HepG2 (cell line): ENCODE measurements around the gene CFAP70. TPM values are rescaled to one million over a fixed set of nuclear protein-coding genes. Genes with fewer than 3 reads are reported as not detected.

Experiments used
- ELF4 ChIP-seq: sonication (generic); formaldehyde crosslinking; IDR thresholded peaks from 2 replicates; pipeline ENCODE4 v1.5.0; 2020; ENCODE audit warnings: missing genetic modification reagents, mild to moderate bottlenecking, moderate library complexity, borderline replicate concordance
- ERF ChIP-seq: IDR thresholded peaks from 2 replicates; pipeline ENCODE4 v1.6.1; 2018; ENCODE audit warnings: missing biosample characterization, missing genetic modification reagents
- FOXP1 ChIP-seq, 2 experiments: fragments of 450-650 bp in 1 of 2; IDR thresholded peaks; 2 replicates each; pipeline ENCODE4 v1.6.1; 2017 to 2018; ENCODE audit warnings: antibody characterized with exemption in 1 of 2
- HMG20A ChIP-seq: IDR thresholded peaks from 2 replicates; pipeline ENCODE4 v1.6.1; 2016; ENCODE audit warnings: borderline replicate concordance
- HOXA3 ChIP-seq: sonication (generic); formaldehyde crosslinking; IDR thresholded peaks from 2 replicates; pipeline ENCODE4 v1.5.0; 2020; ENCODE audit warnings: missing genetic modification reagents
- KDM5A ChIP-seq: fragments of 200-600 bp; sonication (generic); IDR thresholded peaks from 2 replicates; pipeline ENCODE4 v1.7.0; 2018; ENCODE audit warnings: antibody characterized with exemption, mild to moderate bottlenecking, low read length, borderline replicate concordance
- NFE2L2 ChIP-seq: fragments of 150-350 bp; IDR thresholded peaks from 2 replicates; pipeline ENCODE4 v1.6.1; 2014; ENCODE audit warnings: low read length
- RAD21 ChIP-seq: fragments of 450-650 bp; formaldehyde crosslinking; IDR thresholded peaks from 2 replicates; pipeline ENCODE4 v1.5.0; 2020; ENCODE audit warnings: mild to moderate bottlenecking
- RORA ChIP-seq: sonication (generic); formaldehyde crosslinking; IDR thresholded peaks from 2 replicates; pipeline ENCODE4 v1.5.0; 2020; ENCODE audit warnings: mild to moderate bottlenecking, missing genetic modification reagents, moderate library complexity
- ZNF225 ChIP-seq: sonication (generic); formaldehyde crosslinking; IDR thresholded peaks from 2 replicates; pipeline ENCODE4 v1.4.0; 2020; ENCODE audit warnings: mild to moderate bottlenecking, missing genetic modification reagents
- ZNF430 ChIP-seq: sonication (generic); formaldehyde crosslinking; IDR thresholded peaks from 2 replicates; pipeline ENCODE4 v1.9.0; 2021; ENCODE audit warnings: mild to moderate bottlenecking, missing genetic modification reagents
- ZNF607 ChIP-seq: sonication (generic); formaldehyde crosslinking; IDR thresholded peaks from 2 replicates; pipeline ENCODE4 v1.5.1; 2020; ENCODE audit warnings: missing genetic modification reagents, mild to moderate bottlenecking, borderline replicate concordance
- ZNF616 ChIP-seq: sonication (generic); formaldehyde crosslinking; IDR thresholded peaks from 2 replicates; pipeline ENCODE4 v1.5.0; 2020; ENCODE audit warnings: low read depth, mild to moderate bottlenecking, missing genetic modification reagents
- ZNF652 ChIP-seq: IDR thresholded peaks from 2 replicates; pipeline ENCODE4 v1.6.1; 2016; ENCODE audit warnings: low read depth, borderline replicate concordance
- ZNF709 ChIP-seq: sonication (generic); formaldehyde crosslinking; IDR thresholded peaks from 2 replicates; pipeline ENCODE4 v1.5.0; 2020; ENCODE audit warnings: mild to moderate bottlenecking, missing genetic modification reagents
- ZNF75D ChIP-seq: sonication (generic); formaldehyde crosslinking; IDR thresholded peaks from 2 replicates; pipeline ENCODE4 v1.8.1; 2023; ENCODE audit warnings: missing genetic modification reagents, mild to moderate bottlenecking, borderline replicate concordance
- ZNF782 ChIP-seq: sonication (generic); formaldehyde crosslinking; IDR thresholded peaks from 2 replicates; pipeline ENCODE4 v1.4.0; 2020; ENCODE audit warnings: missing genetic modification reagents, mild to moderate bottlenecking, borderline replicate concordance
- polyA plus RNA-seq, 8 experiments: library from polyadenylated mRNA; depleted of rRNA in 3 of 8; stranded (reverse) in 7 of 8; unstranded in 1 of 8; fragments of >200 nt; fragmentation: Illumina TruSeq in 4 of 8; extraction: Trizol in 4 of 8; gene quantifications; 2 replicates each; pipeline versions ENCODE4 v1.2.1 to v1.2.3, GENCODE V29; 2011 to 2016; ENCODE audit warnings: low read depth in 4 of 8, missing spikeins in 1 of 8, mixed read lengths in 1 of 8; ENCODE audit not compliant: insufficient read depth in 1 of 8
- total RNA-seq, 5 experiments: library from RNA; depleted of rRNA; stranded (reverse); fragments of >200 nt; fragmentation: Illumina TruSeq; extraction: Trizol; gene quantifications; 2 replicates each; pipeline ENCODE4 v1.2.3, GENCODE V29; 2016; ENCODE audit warnings: low read depth in 1 of 5
- TF ChIP-seq, protein P1 (sequence below), 2 experiments: sonication (generic) in 1 of 2; formaldehyde crosslinking in 1 of 2; IDR thresholded peaks; 2 replicates each; pipeline versions ENCODE4 v1.4.0 to v1.6.1; 2018 to 2020; ENCODE audit warnings: missing genetic modification reagents in 2 of 2, borderline replicate concordance in 1 of 2, low read depth in 1 of 2, mild to moderate bottlenecking in 1 of 2, missing biosample characterization in 1 of 2
- TF ChIP-seq, protein P2 (sequence below): IDR thresholded peaks from 2 replicates; pipeline ENCODE4 v1.6.1; 2016
- TF ChIP-seq, protein P3 (sequence below): IDR thresholded peaks from 2 replicates; pipeline ENCODE4 v1.4.0; 2020; ENCODE audit warnings: mild to moderate bottlenecking, missing genetic modification reagents

CFAP70 gene
- total and polyA plus RNA-seq, 2 of the 13 experiments (the other 11 are each of a cell fraction or from before 2014, with no cell fraction given): 0.27 to 0.38 TPM

DNA sequence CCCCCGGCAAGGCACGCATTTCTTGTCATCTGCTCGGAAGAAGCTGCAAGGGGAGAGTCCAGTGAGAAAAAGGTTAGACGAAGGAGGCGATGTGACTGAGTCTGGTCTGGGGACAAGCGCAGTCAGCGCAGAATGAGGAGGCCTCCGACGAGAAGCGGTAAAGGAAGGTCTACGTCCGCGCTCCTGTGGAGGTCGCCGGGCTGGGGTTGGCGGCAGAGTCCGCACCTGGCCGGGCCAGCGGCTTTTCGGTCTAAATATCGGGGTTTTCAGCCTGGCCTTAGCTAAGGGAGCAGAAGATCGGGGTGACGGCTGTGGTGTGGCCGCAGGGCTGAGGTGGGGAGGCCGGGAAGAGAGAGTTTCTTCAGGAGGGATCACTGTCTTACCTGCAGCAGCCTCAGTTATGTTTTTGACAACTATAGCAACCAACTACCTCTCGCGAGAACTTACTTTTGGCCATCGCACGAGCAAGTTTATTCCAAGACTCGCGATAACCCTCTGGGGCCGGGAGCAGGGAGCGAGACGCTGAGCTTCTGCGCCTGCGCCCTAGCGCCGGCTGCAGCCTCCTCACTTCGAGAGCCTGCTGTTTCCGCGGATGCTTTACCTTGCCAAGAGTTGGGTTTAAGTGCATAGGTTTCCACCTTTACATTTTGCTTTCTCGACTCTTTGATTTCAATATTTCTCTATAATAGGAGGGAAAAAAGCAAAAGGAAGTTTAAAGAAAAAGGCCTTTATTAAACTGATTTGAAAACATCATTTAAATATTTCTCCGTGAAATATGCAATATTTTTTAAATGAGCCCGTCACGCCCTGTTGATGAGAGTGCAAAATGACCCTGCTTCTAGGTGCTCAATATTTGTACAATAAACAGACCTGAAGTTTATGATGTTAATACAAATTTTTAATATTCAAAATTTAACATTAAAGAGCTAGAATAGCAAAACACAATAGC lies at the start of gene CFAP70 (continued):
- no peak; the same call in 1 of the 2 replicates for TF ChIP-seq ERF
- no peak for TF ChIP-seq RORA (CRISPR knock-in tag)
- TF ChIP-seq ZNF430 (CRISPR knock-in tag): no peak
- TF ChIP-seq, protein P1, sequence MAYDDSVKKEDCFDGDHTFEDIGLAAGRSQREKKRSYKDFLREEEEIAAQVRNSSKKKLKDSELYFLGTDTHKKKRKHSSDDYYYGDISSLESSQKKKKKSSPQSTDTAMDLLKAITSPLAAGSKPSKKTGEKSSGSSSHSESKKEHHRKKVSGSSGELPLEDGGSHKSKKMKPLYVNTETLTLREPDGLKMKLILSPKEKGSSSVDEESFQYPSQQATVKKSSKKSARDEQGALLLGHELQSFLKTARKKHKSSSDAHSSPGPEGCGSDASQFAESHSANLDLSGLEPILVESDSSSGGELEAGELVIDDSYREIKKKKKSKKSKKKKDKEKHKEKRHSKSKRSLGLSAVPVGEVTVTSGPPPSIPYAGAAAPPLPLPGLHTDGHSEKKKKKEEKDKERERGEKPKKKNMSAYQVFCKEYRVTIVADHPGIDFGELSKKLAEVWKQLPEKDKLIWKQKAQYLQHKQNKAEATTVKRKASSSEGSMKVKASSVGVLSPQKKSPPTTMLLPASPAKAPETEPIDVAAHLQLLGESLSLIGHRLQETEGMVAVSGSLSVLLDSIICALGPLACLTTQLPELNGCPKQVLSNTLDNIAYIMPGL (CRISPR knock-in tag; IDR thresholded peaks at IDR 0.05; ENCODE audit: borderline replicate concordance in 1 of 2, low read depth in 1 of 2): peak in 1 of 2 experiments; percentile 57; a peak in 1 of 4 replicates
- TF ChIP-seq ZNF709 (CRISPR knock-in tag): 0 out of 2 replicates have a peak, but pooled peaks have one; percentile 34
- TF ChIP-seq ZNF652: no peak
- TF ChIP-seq KDM5A: peak; percentile 83; the same call in 1 of the 2 replicates
- TF ChIP-seq, protein P2, sequence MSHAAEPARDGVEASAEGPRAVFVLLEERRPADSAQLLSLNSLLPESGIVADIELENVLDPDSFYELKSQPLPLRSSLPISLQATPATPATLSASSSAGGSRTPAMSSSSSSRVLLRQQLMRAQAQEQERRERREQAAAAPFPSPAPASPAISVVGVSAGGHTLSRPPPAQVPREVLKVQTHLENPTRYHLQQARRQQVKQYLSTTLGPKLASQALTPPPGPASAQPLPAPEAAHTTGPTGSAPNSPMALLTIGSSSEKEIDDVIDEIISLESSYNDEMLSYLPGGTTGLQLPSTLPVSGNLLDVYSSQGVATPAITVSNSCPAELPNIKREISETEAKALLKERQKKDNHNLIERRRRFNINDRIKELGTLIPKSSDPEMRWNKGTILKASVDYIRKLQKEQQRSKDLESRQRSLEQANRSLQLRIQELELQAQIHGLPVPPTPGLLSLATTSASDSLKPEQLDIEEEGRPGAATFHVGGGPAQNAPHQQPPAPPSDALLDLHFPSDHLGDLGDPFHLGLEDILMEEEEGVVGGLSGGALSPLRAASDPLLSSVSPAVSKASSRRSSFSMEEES (CRISPR knock-in tag): peak; percentile 30; the same call in 1 of the 2 replicates
- TF ChIP-seq NFE2L2: no peak
- no peak for TF ChIP-seq ZNF782 (CRISPR knock-in tag)
- peak; percentile 44; the same call in 1 of the 2 replicates for TF ChIP-seq ZNF607 (CRISPR knock-in tag)
- no peak for TF ChIP-seq ZNF75D (CRISPR knock-in tag)
- TF ChIP-seq ZNF616 (CRISPR knock-in tag): no peak
- 0 out of 2 replicates have a peak, but pooled peaks have one; percentile 23 for TF ChIP-seq HOXA3 (CRISPR knock-in tag)
- TF ChIP-seq ELF4 (CRISPR knock-in tag): no peak
- no peak for TF ChIP-seq FOXP1 (IDR thresholded peaks at IDR 0.05)
- no peak for TF ChIP-seq FOXP1 (CRISPR knock-in tag; IDR thresholded peaks at IDR 0.05)
- TF ChIP-seq HMG20A: no peak
- TF ChIP-seq, protein P3, sequence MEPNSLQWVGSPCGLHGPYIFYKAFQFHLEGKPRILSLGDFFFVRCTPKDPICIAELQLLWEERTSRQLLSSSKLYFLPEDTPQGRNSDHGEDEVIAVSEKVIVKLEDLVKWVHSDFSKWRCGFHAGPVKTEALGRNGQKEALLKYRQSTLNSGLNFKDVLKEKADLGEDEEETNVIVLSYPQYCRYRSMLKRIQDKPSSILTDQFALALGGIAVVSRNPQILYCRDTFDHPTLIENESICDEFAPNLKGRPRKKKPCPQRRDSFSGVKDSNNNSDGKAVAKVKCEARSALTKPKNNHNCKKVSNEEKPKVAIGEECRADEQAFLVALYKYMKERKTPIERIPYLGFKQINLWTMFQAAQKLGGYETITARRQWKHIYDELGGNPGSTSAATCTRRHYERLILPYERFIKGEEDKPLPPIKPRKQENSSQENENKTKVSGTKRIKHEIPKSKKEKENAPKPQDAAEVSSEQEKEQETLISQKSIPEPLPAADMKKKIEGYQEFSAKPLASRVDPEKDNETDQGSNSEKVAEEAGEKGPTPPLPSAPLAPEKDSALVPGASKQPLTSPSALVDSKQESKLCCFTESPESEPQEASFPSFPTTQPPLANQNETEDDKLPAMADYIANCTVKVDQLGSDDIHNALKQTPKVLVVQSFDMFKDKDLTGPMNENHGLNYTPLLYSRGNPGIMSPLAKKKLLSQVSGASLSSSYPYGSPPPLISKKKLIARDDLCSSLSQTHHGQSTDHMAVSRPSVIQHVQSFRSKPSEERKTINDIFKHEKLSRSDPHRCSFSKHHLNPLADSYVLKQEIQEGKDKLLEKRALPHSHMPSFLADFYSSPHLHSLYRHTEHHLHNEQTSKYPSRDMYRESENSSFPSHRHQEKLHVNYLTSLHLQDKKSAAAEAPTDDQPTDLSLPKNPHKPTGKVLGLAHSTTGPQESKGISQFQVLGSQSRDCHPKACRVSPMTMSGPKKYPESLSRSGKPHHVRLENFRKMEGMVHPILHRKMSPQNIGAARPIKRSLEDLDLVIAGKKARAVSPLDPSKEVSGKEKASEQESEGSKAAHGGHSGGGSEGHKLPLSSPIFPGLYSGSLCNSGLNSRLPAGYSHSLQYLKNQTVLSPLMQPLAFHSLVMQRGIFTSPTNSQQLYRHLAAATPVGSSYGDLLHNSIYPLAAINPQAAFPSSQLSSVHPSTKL (CRISPR knock-in tag): no peak
- TF ChIP-seq ZNF225 (CRISPR knock-in tag): no peak
- no peak for TF ChIP-seq RAD21 (CRISPR knock-in tag)
